GM13976 (cell line): ENCODE measurements around the gene ADAMTS2.

ENCODE experiments used
- DNase-seq: peaks from one replicate; pipeline ENCODE4 v3.0.0; 2012; ENCODE audit warnings: low spot score
- in situ Hi-C: fragments of 300-500 bp; cut with MboI; formaldehyde crosslinking; loops from one replicate; pipeline ENCODE4 v1.12.0; 2022; ENCODE audit warnings: low sequenced_read_pairs, mixed read lengths, inconsistent platforms; ENCODE audit not compliant: unreplicated experiment
- TF ChIP-seq, protein P1 (sequence below): IDR thresholded peaks from 2 replicates; pipeline ENCODE4 v1.5.1; 2012; ENCODE audit warnings: borderline replicate concordance, mild to moderate bottlenecking; ENCODE audit not compliant: insufficient read depth; ENCODE audit errors: extremely low read depth, missing control alignments, control extremely low read depth

Gene ADAMTS2

GRCh38 chr5:179276838-179277395, 68.3 kb downstream of the ADAMTS2 start:
- TF ChIP-seq, protein P1, sequence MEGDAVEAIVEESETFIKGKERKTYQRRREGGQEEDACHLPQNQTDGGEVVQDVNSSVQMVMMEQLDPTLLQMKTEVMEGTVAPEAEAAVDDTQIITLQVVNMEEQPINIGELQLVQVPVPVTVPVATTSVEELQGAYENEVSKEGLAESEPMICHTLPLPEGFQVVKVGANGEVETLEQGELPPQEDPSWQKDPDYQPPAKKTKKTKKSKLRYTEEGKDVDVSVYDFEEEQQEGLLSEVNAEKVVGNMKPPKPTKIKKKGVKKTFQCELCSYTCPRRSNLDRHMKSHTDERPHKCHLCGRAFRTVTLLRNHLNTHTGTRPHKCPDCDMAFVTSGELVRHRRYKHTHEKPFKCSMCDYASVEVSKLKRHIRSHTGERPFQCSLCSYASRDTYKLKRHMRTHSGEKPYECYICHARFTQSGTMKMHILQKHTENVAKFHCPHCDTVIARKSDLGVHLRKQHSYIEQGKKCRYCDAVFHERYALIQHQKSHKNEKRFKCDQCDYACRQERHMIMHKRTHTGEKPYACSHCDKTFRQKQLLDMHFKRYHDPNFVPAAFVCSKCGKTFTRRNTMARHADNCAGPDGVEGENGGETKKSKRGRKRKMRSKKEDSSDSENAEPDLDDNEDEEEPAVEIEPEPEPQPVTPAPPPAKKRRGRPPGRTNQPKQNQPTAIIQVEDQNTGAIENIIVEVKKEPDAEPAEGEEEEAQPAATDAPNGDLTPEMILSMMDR: no peak
- in situ Hi-C loops: no loop called here

GRCh38 chr5:179275941-179276837, 69.1 kb downstream of the ADAMTS2 start:
- no peak for DNase-seq
- TF ChIP-seq, protein P1: no peak
- in situ Hi-C loops: no loop called here

More at GRCh38 chr5:179276838-179277395, 68.3 kb downstream of the ADAMTS2 start:
- no peak for DNase-seq

DNA sequence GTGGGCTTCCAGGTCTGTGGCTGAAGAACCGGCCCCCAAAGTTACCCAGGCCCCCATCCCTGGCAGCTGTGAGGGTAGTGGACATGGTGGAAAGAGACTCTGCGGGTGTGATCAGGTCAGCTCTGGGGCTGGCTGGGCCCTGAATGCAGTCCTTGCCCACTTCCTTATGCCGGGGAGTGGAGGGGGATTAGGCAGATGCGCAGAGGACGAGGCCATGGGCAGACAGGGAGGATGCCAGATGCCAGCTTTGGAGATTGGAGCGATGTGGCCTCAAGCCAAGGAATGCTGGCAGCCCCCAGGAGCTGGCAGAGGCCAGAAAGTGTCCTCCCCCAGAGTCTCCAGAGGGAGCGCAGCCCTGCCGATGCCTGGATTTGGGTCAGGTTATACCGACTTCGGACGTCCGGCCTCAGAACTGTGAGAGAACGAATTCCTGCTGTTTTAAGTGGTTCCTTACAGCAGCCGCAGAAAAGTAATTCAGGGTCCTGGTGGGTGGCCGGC, 69.8 kb downstream of the ADAMTS2 start:
- TF ChIP-seq, protein P1: no peak
- in situ Hi-C loops: no loop called here
- DNase-seq: no peak

DNA sequence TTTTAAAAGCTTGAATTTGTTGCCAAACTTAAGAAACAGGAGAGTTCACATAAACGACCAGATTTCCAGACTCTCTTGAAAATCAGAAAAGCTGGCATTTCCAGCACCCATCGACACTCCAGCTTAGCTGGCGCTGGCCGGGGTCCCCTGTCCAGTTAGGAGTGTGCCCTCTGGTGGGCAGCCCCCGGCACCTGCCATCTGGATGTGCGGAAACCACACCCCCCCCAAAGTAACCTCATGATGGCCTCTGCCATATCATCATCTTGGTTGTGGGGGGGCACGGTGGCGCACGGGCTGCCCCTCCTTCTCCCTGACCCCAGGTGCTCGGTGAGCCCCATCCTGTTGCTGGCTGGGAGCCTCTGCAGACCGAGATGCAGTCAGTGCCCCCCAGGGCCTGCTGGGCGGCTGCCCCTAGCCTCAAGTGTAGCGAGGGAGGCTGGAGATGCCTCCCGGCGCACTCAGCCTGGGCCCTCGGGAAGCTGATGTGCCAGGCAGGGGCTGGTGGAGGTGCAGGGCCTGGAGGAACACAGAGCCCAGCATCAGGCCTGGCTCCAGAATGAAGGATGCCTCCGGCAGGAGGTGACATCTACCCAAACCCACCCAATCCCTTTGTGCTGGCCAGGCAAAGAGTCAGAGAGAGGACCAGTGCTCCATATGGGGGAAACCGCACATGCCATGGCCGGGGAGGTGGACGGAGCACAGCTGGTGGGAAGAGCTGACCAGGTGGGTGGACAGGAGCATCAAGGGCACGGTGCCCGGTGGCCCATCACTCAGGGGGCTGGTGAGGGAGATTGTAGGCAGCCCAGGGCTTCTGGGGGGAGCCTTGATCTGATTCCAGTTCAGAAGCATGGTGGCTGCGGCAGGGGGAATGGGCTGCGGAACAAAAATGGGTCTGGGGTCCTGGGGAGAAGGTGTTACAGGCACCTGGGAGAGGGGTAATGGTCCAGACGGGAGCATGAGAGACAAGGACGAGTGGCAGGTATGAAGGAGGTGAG, 70.6 kb downstream of the ADAMTS2 start:
- TF ChIP-seq, protein P1: no peak
- in situ Hi-C loops: no loop called here
- no peak for DNase-seq

DNA sequence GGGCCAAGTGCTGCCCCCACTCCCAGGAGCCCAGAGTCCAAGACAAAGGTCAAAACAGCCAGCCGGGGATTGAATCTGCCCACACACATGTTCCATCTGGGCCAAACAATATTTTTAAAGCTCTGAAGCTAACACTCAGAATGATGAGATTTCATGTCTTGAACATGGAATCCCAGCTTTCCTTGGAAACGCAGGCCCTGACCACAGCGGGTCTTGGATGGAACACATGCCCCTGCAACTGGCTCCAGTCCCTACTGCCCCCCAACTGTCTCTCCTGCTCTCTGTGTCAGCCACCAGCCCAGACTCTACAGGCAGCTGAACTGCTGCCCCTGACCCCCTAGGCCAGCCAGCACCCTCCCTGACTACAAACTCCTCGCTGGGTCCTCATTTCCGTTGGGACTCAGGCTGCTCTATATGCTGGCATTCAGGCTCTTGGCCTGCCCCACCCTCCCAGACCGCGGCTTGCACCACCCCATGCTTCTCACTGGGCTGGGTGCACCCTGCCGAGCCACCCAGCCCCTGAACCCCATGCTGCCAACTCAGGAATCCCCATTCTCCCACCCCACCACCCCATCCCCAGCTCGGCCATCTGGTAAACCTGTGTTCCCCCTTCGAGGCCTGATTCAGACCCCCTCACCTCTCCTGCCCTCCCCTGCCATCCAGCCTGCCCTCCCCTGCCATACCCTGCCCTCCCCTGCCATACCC, 71.7 kb downstream of the ADAMTS2 start:
- DNase-seq: no peak
- TF ChIP-seq, protein P1: no peak
- in situ Hi-C loops: no loop called here
